ENCODE data around the gene CHST15.
A peak's percentile ranks its signal among the peaks of the same experiment; 100 is the strongest.

Gene CHST15

GRCh38 chr10:124092860-124093773 is at the start of gene CHST15:
Gene CHST15 (minus strand): TSS chr10:124093598. CDS start chr10:124046212, 47,386 bp downstream.
- DNase-seq, result no peak

GRCh38 chr10:124142960-124143359 is 49.6 kb upstream of the CHST15 start:
- no peak for DNase-seq

- no peak for DNase-seq
Observed at GRCh38 chr10:124142006-124142739, 48.8 kb upstream of the CHST15 start.

GRCh38 chr10:124138883-124139348 is 45.5 kb upstream of the CHST15 start:
- no peak for DNase-seq

- DNase-seq, result no peak
Observed at GRCh38 chr10:124138195-124138882, 44.9 kb upstream of the CHST15 start.

- DNase-seq, result no peak
Observed at GRCh38 chr10:124134251-124134893, 41.0 kb upstream of the CHST15 start.

GRCh38 chr10:124132876-124133275 is 39.5 kb upstream of the CHST15 start:
- DNase-seq, result no peak

GRCh38 chr10:124132306-124132705 is 38.9 kb upstream of the CHST15 start:
- DNase-seq, result no peak

GRCh38 chr10:124131172-124131571 is 37.8 kb upstream of the CHST15 start:
- no peak for DNase-seq

GRCh38 chr10:124130198-124130900 is 37.0 kb upstream of the CHST15 start:
- DNase-seq, result no peak

GRCh38 chr10:124129471-124129870 is 36.1 kb upstream of the CHST15 start:
- DNase-seq, result no peak

GRCh38 chr10:124128811-124129145 is 35.4 kb upstream of the CHST15 start:
- no peak for DNase-seq

GRCh38 chr10:124127965-124128810 is 34.8 kb upstream of the CHST15 start:
- DNase-seq, result no peak

GRCh38 chr10:124127563-124127962 is 34.2 kb upstream of the CHST15 start:
- no peak for DNase-seq

GRCh38 chr10:124126983-124127385 is 33.6 kb upstream of the CHST15 start:
- no peak for DNase-seq

GRCh38 chr10:124126145-124126982 is 33.0 kb upstream of the CHST15 start:
- DNase-seq, result no peak

GRCh38 chr10:124125305-124126116 is 32.1 kb upstream of the CHST15 start:
- peak; percentile 29 for DNase-seq

GRCh38 chr10:124124769-124125161 is 31.4 kb upstream of the CHST15 start:
- DNase-seq, result no peak

GRCh38 chr10:124124123-124124768 is 30.8 kb upstream of the CHST15 start:
- no peak for DNase-seq
